K562 (cell line): ENCODE measurements around the gene FASLG. TPM values are rescaled to one million over a fixed set of nuclear protein-coding genes. Genes with fewer than 3 reads are reported as not detected.

ENCODE experiments used
- ATAC-seq: fragments of 200-7000 bp; cut with Tn5 transposase; 3 replicates; pipeline ENCODE4 v1.9.1; 2020; ENCODE audit warnings: moderate library complexity
- BruUV-seq: library from RNA; stranded (reverse); fragments of 400-500 nt; replicated peaks from 2 replicates; lab custom pipeline; 2021; lab: Mats Ljungman, UMichigan
- CTCF ChIA-PET: fragments of 300-600 bp; formaldehyde crosslinking; extraction: SDS; loops from one replicate; lab custom pipeline; 2021; ENCODE audit warnings: low intra/inter-chr PET ratio; lab: Yijun Ruan, JAX
- POLR2A ChIA-PET: fragments of 300-600, 350-650 bp; sonication (Branson Sonifier 250); formaldehyde crosslinking; extraction: SDS; loops from one replicate; lab custom pipeline; 2021; ENCODE audit warnings: antibody characterized with exemption, inconsistent platforms; lab: Yijun Ruan, JAX
- DNase-seq, 4 experiments: peaks; one replicate each; pipeline versions ENCODE4 v3.0.0 to v3.0.0-alpha.2; 2011 to 2018; ENCODE audit warnings: low spot score in 3 of 4, mixed read lengths in 3 of 4; ENCODE audit errors: extremely low read depth in 1 of 4
- FAIRE-seq: peaks from 2 replicates; lab custom pipeline; 2011; peaks lifted over from hg19 to GRCh38; lab: Jason Lieb, UNC
- H2AFZ ChIP-seq: 2 replicates; pipeline ENCODE4 v1.6.0; 2011; ENCODE audit warnings: low read depth, low read length, control low read depth, inconsistent platforms
- H3K27ac ChIP-seq: fragments of 200-600 bp; 3 replicates; pipeline ENCODE4 v1.8.0; 2011; ENCODE audit warnings: low read depth, mild to moderate bottlenecking, control low read depth, inconsistent platforms, low read length, moderate library complexity, mixed read lengths; ENCODE audit errors: extremely low read depth
- H3K27me3 ChIP-seq, 2 experiments: fragments of 300-600 bp in 1 of 2; 2 replicates in 1 of 2; 3 replicates in 1 of 2; pipeline versions ENCODE4 v1.6.0 to v1.8.0; 2011; ENCODE audit warnings: inconsistent platforms in 2 of 2, low read length in 2 of 2, mild to moderate bottlenecking in 1 of 2, mixed read lengths in 1 of 2, moderate library complexity in 1 of 2; ENCODE audit not compliant: control insufficient read depth in 2 of 2, insufficient read depth in 2 of 2
- H3K36me3 ChIP-seq: fragments of 300-600 bp; 3 replicates; pipeline ENCODE4 v1.8.0; 2011; ENCODE audit warnings: mild to moderate bottlenecking, low read length, inconsistent platforms; ENCODE audit not compliant: control insufficient read depth, insufficient read depth
- H3K4me1 ChIP-seq, 2 experiments: fragments of 200-600 bp in 1 of 2; replicated peaks in 1 of 2; 2 replicates in 1 of 2; 3 replicates in 1 of 2; pipeline versions ENCODE4 v1.5.1 to v1.8.0; 2011; ENCODE audit warnings: inconsistent platforms in 2 of 2, low read length in 2 of 2, mild to moderate bottlenecking in 1 of 2, mixed read lengths in 1 of 2, moderate library complexity in 1 of 2; ENCODE audit not compliant: control insufficient read depth in 2 of 2, insufficient read depth in 2 of 2
- H3K4me2 ChIP-seq: 2 replicates; pipeline ENCODE4 v1.6.1; 2011; ENCODE audit warnings: low read length, control low read depth, inconsistent platforms, mixed read lengths; ENCODE audit not compliant: insufficient read depth
- H3K4me3 ChIP-seq: fragments of 200-600 bp; sonication (generic), shearing (Covaris generic); 2 replicates; pipeline ENCODE4 v1.5.1; 2016; ENCODE audit warnings: control low read depth, inconsistent platforms
- H3K79me2 ChIP-seq: fragments of 200-600 bp; 3 replicates; pipeline ENCODE4 v1.8.0; 2011; ENCODE audit warnings: low read length, inconsistent platforms; ENCODE audit not compliant: control insufficient read depth, insufficient read depth
- H3K9ac ChIP-seq, 2 experiments: 2 replicates each; pipeline versions ENCODE4 v1.6.0 to v1.6.1; 2011; ENCODE audit warnings: low read depth in 2 of 2, low read length in 2 of 2, control low read depth in 1 of 2, inconsistent platforms in 1 of 2, mild to moderate bottlenecking in 1 of 2, mixed read lengths in 1 of 2; ENCODE audit not compliant: insufficient read depth in 1 of 2
- H3K9me1 ChIP-seq: one replicate; pipeline ENCODE4 v1.6.0; 2011; ENCODE audit warnings: inconsistent platforms, mild to moderate bottlenecking, low read length, moderate library complexity; ENCODE audit not compliant: control insufficient read depth, insufficient read depth
- H3K9me3 ChIP-seq: replicated peaks from 2 replicates; pipeline ENCODE4 v1.5.1; 2011; ENCODE audit warnings: low read depth, low read length, inconsistent platforms; ENCODE audit not compliant: control insufficient read depth, insufficient read depth
- H4K20me1 ChIP-seq: replicated peaks from 2 replicates; pipeline ENCODE4 v1.6.1; 2011; ENCODE audit warnings: low read length, inconsistent platforms, mixed read lengths; ENCODE audit not compliant: control insufficient read depth, insufficient read depth
- NFRKB ChIP-seq: fragments of 450-650 bp; IDR thresholded peaks from 2 replicates; pipeline ENCODE4 v1.6.1; 2016; ENCODE audit warnings: low read depth
- WGBS: fragments of 100-300 bp; shearing (Covaris generic); methylation state at CpG from one replicate; pipeline ENCODE4 v1.1.6; 2016; ENCODE audit warnings: low coverage, mixed read lengths; ENCODE audit not compliant: insufficient coverage; ENCODE audit errors: missing lambda C conversion rate; 5-methylcytosine and 5-hydroxymethylcytosine counted together
- in situ Hi-C: fragments of 300-500 bp; cut with MboI; formaldehyde crosslinking; loops from 4 replicates; pipeline ENCODE4 v1.15.0; 2018; ENCODE audit warnings: inconsistent platforms, mixed read lengths
- intact Hi-C: fragments of 100-400 bp; cut with micrococcal nuclease; formaldehyde crosslinking; loops from 2 replicates; pipeline ENCODE4 v1.14.2; 2022
- polyA plus RNA-seq, 8 experiments: library from polyadenylated mRNA; depleted of rRNA in 4 of 8; stranded (reverse) in 5 of 8; unstranded in 3 of 8; fragments of >200 nt; fragmentation: Nextera tagmentation in 2 of 8; fragmentation: Illumina TruSeq in 1 of 8; extraction: Ambion mirVana in 2 of 8; extraction: Trizol in 1 of 8; gene quantifications; 2 replicates each; pipeline versions ENCODE4 v1.2.1 to v1.2.3, GENCODE V29; 2011 to 2014; ENCODE audit warnings: inconsistent platforms in 1 of 8, missing spikeins in 1 of 8
- total RNA-seq, 7 experiments: library from RNA; depleted of rRNA in 6 of 7; stranded (reverse); fragments of >200 nt in 6 of 7; fragmentation: Illumina TruSeq in 2 of 7; extraction: Trizol in 2 of 7; gene quantifications; 2 replicates each; pipeline versions ENCODE4 v1.2.1 to v1.2.3, GENCODE V29; 2011 to 2021; ENCODE audit warnings: low replicate concordance in 1 of 7
- TF ChIP-seq, protein P1 (sequence below): fragments of 200-400 bp; formaldehyde crosslinking; IDR thresholded peaks from 2 replicates; pipeline ENCODE4 v1.6.1; 2017; ENCODE audit warnings: mild to moderate bottlenecking, low read depth, low read length, moderate library complexity
- TF ChIP-seq, protein P2 (sequence below), 2 experiments: fragments of 450-650 bp in 1 of 2; sonication (generic) in 1 of 2; formaldehyde crosslinking in 1 of 2; IDR thresholded peaks; 2 replicates each; pipeline versions ENCODE4 v1.7.1 to v1.9.0; 2016 to 2022; ENCODE audit warnings: inconsistent platforms in 1 of 2, mild to moderate bottlenecking in 1 of 2, missing genetic modification reagents in 1 of 2

Gene FASLG
- total and polyA plus RNA-seq, 9 of the 15 experiments (the other 6 are each of a cell fraction or from before 2014, with no cell fraction given), result not detected

DNA sequence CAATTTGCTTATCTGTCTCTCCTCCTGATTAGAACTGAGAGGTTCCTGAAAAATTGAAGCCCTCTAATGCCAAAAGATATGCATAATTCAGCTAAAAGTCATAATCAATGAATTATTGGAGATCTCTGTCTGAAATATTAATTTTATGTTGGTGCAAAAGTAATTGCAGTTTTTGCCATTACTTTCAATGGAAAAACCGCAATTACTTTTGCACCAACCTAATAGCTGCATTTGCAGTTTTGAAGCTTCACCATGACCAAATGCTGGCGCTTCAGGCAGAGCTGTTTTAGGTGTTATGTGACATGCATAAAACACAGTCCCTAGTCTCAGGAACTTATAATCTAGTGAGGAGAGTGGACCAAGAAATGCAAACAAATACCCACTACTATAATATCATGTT is 29.7 kb upstream of the FASLG start:
- intact Hi-C loops, result no loop called here
- WGBS, result 22% methylated on average over 2 of the region's 2 CpGs
- peak overlapping the region; percentile 17; the same call in 1 of the 2 replicates for H2AFZ ChIP-seq
- H3K4me2 ChIP-seq, result no peak overlapping the region
- TF ChIP-seq, protein P1, sequence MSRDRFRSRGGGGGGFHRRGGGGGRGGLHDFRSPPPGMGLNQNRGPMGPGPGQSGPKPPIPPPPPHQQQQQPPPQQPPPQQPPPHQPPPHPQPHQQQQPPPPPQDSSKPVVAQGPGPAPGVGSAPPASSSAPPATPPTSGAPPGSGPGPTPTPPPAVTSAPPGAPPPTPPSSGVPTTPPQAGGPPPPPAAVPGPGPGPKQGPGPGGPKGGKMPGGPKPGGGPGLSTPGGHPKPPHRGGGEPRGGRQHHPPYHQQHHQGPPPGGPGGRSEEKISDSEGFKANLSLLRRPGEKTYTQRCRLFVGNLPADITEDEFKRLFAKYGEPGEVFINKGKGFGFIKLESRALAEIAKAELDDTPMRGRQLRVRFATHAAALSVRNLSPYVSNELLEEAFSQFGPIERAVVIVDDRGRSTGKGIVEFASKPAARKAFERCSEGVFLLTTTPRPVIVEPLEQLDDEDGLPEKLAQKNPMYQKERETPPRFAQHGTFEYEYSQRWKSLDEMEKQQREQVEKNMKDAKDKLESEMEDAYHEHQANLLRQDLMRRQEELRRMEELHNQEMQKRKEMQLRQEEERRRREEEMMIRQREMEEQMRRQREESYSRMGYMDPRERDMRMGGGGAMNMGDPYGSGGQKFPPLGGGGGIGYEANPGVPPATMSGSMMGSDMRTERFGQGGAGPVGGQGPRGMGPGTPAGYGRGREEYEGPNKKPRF, result no peak
- TF ChIP-seq NFRKB, result 0 out of 2 replicates have a peak, but pooled peaks have one; percentile 34
- TF ChIP-seq, protein P2, sequence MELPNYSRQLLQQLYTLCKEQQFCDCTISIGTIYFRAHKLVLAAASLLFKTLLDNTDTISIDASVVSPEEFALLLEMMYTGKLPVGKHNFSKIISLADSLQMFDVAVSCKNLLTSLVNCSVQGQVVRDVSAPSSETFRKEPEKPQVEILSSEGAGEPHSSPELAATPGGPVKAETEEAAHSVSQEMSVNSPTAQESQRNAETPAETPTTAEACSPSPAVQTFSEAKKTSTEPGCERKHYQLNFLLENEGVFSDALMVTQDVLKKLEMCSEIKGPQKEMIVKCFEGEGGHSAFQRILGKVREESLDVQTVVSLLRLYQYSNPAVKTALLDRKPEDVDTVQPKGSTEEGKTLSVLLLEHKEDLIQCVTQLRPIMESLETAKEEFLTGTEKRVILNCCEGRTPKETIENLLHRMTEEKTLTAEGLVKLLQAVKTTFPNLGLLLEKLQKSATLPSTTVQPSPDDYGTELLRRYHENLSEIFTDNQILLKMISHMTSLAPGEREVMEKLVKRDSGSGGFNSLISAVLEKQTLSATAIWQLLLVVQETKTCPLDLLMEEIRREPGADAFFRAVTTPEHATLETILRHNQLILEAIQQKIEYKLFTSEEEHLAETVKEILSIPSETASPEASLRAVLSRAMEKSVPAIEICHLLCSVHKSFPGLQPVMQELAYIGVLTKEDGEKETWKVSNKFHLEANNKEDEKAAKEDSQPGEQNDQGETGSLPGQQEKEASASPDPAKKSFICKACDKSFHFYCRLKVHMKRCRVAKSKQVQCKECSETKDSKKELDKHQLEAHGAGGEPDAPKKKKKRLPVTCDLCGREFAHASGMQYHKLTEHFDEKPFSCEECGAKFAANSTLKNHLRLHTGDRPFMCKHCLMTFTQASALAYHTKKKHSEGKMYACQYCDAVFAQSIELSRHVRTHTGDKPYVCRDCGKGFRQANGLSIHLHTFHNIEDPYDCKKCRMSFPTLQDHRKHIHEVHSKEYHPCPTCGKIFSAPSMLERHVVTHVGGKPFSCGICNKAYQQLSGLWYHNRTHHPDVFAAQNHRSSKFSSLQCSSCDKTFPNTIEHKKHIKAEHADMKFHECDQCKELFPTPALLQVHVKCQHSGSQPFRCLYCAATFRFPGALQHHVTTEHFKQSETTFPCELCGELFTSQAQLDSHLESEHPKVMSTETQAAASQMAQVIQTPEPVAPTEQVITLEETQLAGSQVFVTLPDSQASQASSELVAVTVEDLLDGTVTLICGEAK (IDR thresholded peaks at IDR 0.05), result peak; percentile 80
- TF ChIP-seq, protein P2 (CRISPR knock-in tag; IDR thresholded peaks at IDR 0.05), result no peak
- H3K9ac ChIP-seq, result no peak overlapping the region
- no peaks in the 10 kb centered on the region for H3K36me3 ChIP-seq
- no peaks in the 10 kb centered on the region for H3K79me2 ChIP-seq
- ChIA-PET CTCF (no interaction called here), POLR2A (interaction anchor here (2.1 kb wide), 1 partner anchor 11 kb away, joined by 7 read pairs; no protein-coding TSS in a partner anchor)
- ATAC-seq (no peak), FAIRE-seq (no peak), DNase-seq (no peak)
- H3K4me1 ChIP-seq, result no peaks in the 10 kb centered on the region; a peak in 1 of 5 replicates
- H3K27me3 ChIP-seq, result no peaks in the 10 kb centered on the region
- no peaks in the 10 kb centered on the region for H4K20me1 ChIP-seq
- H3K9me1 ChIP-seq, result no peaks in the 10 kb centered on the region
- H3K4me3 ChIP-seq, result no peak overlapping the region
- H3K9me3 ChIP-seq, result no peaks in the 10 kb centered on the region
- in situ Hi-C loops, result no loop called here
- no peak overlapping the region for H3K27ac ChIP-seq
- BruUV-seq, result no TSS peak
